GM12878 (cell line): Measurements from ENCODE around the gene ALDH1L1. TPM values are rescaled to one million over a fixed set of nuclear protein-coding genes. Genes with fewer than 3 reads are reported as not detected.

Source experiments
- ATAC-seq: fragments of 200-7000 bp; cut with Tn5 transposase; 3 replicates; pipeline ENCODE4 v1.9.1; 2020; ENCODE audit warnings: mild to moderate bottlenecking, moderate library complexity
- BruUV-seq: library from RNA; stranded (reverse); fragments of 400-500 nt; replicated peaks from 2 replicates; lab custom pipeline; 2021; lab: Mats Ljungman, UMichigan
- CTCF ChIA-PET: fragments of 300-600 bp; sonication (Branson Sonifier 250); formaldehyde crosslinking; extraction: SDS; loops from one replicate; lab custom pipeline; 2021; ENCODE audit warnings: inconsistent platforms; lab: Yijun Ruan, JAX
- POLR2A ChIA-PET: fragments of 350-600 bp; formaldehyde crosslinking; extraction: SDS; loops from one replicate; lab custom pipeline; 2021; ENCODE audit warnings: inconsistent platforms; lab: Charles Lee
- RAD21 ChIA-PET: fragments of 300-600 bp; sonication (Branson Sonifier 250); formaldehyde crosslinking; loops from one replicate; lab custom pipeline; 2023; ENCODE audit warnings: antibody characterized with exemption; ENCODE audit not compliant: unreplicated experiment; lab: Charles Lee
- SMC1A ChIA-PET: fragments of 300-600 bp; sonication (Branson Sonifier 250); formaldehyde crosslinking; loops from one replicate; lab custom pipeline; 2023; ENCODE audit not compliant: unreplicated experiment, uncharacterized antibody; lab: Charles Lee
- DNase-seq: peaks from one replicate; pipeline ENCODE4 v3.0.0-alpha.2; 2011; ENCODE audit warnings: low read depth, low spot score
- FAIRE-seq: peaks from 3 replicates; lab custom pipeline; 2011; peaks lifted over from hg19 to GRCh38; lab: Jason Lieb, UNC
- H2AFZ ChIP-seq: 2 replicates; pipeline ENCODE4 v1.6.0; 2011; ENCODE audit warnings: low read depth, low read length, control low read depth; ENCODE audit not compliant: control insufficient read depth
- H3K27ac ChIP-seq: 2 replicates; pipeline ENCODE4 v1.5.1; 2011; ENCODE audit warnings: control low read depth; ENCODE audit not compliant: control insufficient read depth, insufficient read depth
- H3K27me3 ChIP-seq, 2 experiments: replicated peaks in 1 of 2; 2 replicates each; pipeline versions ENCODE4 v1.6.0 to v1.6.1; 2011; ENCODE audit warnings: low read length in 1 of 2; ENCODE audit not compliant: control insufficient read depth in 2 of 2, insufficient read depth in 2 of 2
- H3K36me3 ChIP-seq, 2 experiments: 2 replicates each; pipeline ENCODE4 v1.5.1; 2011; ENCODE audit warnings: low read length in 1 of 2; ENCODE audit not compliant: control insufficient read depth in 2 of 2, insufficient read depth in 2 of 2
- H3K4me1 ChIP-seq: 2 replicates; pipeline ENCODE4 v1.6.1; 2011; ENCODE audit warnings: mild to moderate bottlenecking, low read length, moderate library complexity, mixed read lengths; ENCODE audit not compliant: control insufficient read depth, insufficient read depth
- H3K4me2 ChIP-seq: 2 replicates; pipeline ENCODE4 v1.6.0; 2011; ENCODE audit warnings: control low read depth; ENCODE audit not compliant: control insufficient read depth, insufficient read depth
- H3K4me3 ChIP-seq: fragments of 200-600 bp; sonication (generic); 2 replicates; pipeline ENCODE4 v1.5.1; 2016
- H3K79me2 ChIP-seq: 2 replicates; pipeline ENCODE4 v1.6.0; 2011; ENCODE audit warnings: low read length; ENCODE audit not compliant: control insufficient read depth, insufficient read depth
- H3K9ac ChIP-seq: 2 replicates; pipeline ENCODE4 v1.8.0; 2011; ENCODE audit warnings: low read length, control low read depth, mixed read lengths; ENCODE audit not compliant: control insufficient read depth, insufficient read depth
- H3K9me3 ChIP-seq: replicated peaks from 3 replicates; pipeline ENCODE4 v1.5.1; 2011; ENCODE audit warnings: mild to moderate bottlenecking, low read length; ENCODE audit not compliant: control insufficient read depth, insufficient read depth
- H4K20me1 ChIP-seq: 2 replicates; pipeline ENCODE4 v1.6.0; 2011; ENCODE audit not compliant: control insufficient read depth, insufficient read depth
- CHD1 ChIP-seq: IDR thresholded peaks from 2 replicates; pipeline ENCODE4 v1.6.1; 2012; ENCODE audit warnings: low read depth, low read length, improper control_type of control experiment
- IRF4 ChIP-seq: IDR thresholded peaks from 2 replicates; pipeline ENCODE4 v1.6.1; 2011; ENCODE audit warnings: low read depth, low read length
- KLF5 ChIP-seq: fragments of 450-650 bp; IDR thresholded peaks from 2 replicates; pipeline ENCODE4 v1.6.1; 2014; ENCODE audit warnings: mild to moderate bottlenecking; ENCODE audit not compliant: partially characterized antibody
- MEF2A ChIP-seq: IDR thresholded peaks from 2 replicates; pipeline ENCODE4 v1.6.1; 2011; ENCODE audit warnings: low read depth, mild to moderate bottlenecking, low read length, moderate library complexity; ENCODE audit not compliant: insufficient read depth
- MXI1 ChIP-seq: fragments of 150-350 bp; IDR thresholded peaks from 2 replicates; pipeline ENCODE4 v1.6.1; 2011; ENCODE audit warnings: low read depth, mild to moderate bottlenecking, inconsistent platforms, low read length, improper control_type of control experiment
- NBN ChIP-seq: fragments of 450-650 bp; IDR thresholded peaks from 2 replicates; pipeline ENCODE4 v1.6.1; 2016
- NFXL1 ChIP-seq: fragments of 450-650 bp; IDR thresholded peaks from 2 replicates; pipeline ENCODE4 v1.6.1; 2017; ENCODE audit warnings: antibody characterized with exemption, mild to moderate bottlenecking, borderline replicate concordance
- NFYA ChIP-seq: IDR thresholded peaks from 2 replicates; pipeline ENCODE4 v1.6.1; 2011; ENCODE audit warnings: low read depth, mild to moderate bottlenecking, low read length, improper control_type of control experiment, borderline replicate concordance
- NFYB ChIP-seq: IDR thresholded peaks from 2 replicates; pipeline ENCODE4 v1.6.1; 2011; ENCODE audit warnings: low read depth, mild to moderate bottlenecking, low read length, improper control_type of control experiment, moderate library complexity; ENCODE audit not compliant: insufficient read depth
- PML ChIP-seq: IDR thresholded peaks from 2 replicates; pipeline ENCODE4 v1.6.1; 2012; ENCODE audit warnings: low read length, inconsistent platforms
- POLR2A ChIP-seq: IDR thresholded peaks from 2 replicates; pipeline ENCODE4 v1.6.1; 2011; ENCODE audit warnings: low read depth, mild to moderate bottlenecking, low read length
- RAD21 ChIP-seq: IDR thresholded peaks from 2 replicates; pipeline ENCODE4 v1.6.1; 2011; ENCODE audit warnings: mild to moderate bottlenecking, low read depth, low read length, moderate library complexity; ENCODE audit not compliant: insufficient read depth
- SIX5 ChIP-seq: IDR thresholded peaks from 2 replicates; pipeline ENCODE4 v1.6.1; 2011; ENCODE audit warnings: mild to moderate bottlenecking, low read depth, low read length, moderate library complexity; ENCODE audit not compliant: severe bottlenecking
- STAT3 ChIP-seq: IDR thresholded peaks from 2 replicates; pipeline ENCODE4 v1.6.1; 2011; ENCODE audit warnings: low read depth, low read length, improper control_type of control experiment
- YBX1 ChIP-seq: fragments of 450-650 bp; IDR thresholded peaks from 2 replicates; pipeline ENCODE4 v1.6.1; 2016; ENCODE audit warnings: antibody characterized with exemption
- WGBS: methylation state at CpG from one replicate; pipeline ENCODE4 v1.1.6; 2016; ENCODE audit warnings: low lambda C conversion rate; ENCODE audit not compliant: insufficient replicate concordance, insufficient coverage; ENCODE audit errors: missing lambda C conversion rate; 5-methylcytosine and 5-hydroxymethylcytosine counted together
- in situ Hi-C: fragments of 300-500 bp; cut with MboI; formaldehyde crosslinking; loops from 9 replicates; pipeline ENCODE4 v1.14.3; 2018; ENCODE audit warnings: mixed read lengths
- intact Hi-C: fragments of 100-400 bp; cut with micrococcal nuclease; formaldehyde crosslinking; loops from one replicate; pipeline ENCODE4 v1.14.2; 2022; ENCODE audit not compliant: unreplicated experiment
- polyA plus RNA-seq, 11 experiments: library from polyadenylated mRNA; depleted of rRNA in 4 of 11; unstranded in 6 of 11; stranded (reverse) in 5 of 11; fragments of >200 nt; fragmentation: Nextera tagmentation in 4 of 11; fragmentation: Illumina TruSeq in 1 of 11; extraction: Ambion mirVana in 4 of 11; extraction: Trizol in 1 of 11; gene quantifications; 1 replicate in 1 of 11; 2 replicates in 10 of 11; pipeline versions ENCODE4 v1.2.1 to v1.2.3, GENCODE V29; 2011 to 2016; ENCODE audit warnings: inconsistent platforms in 2 of 11, missing spikeins in 2 of 11, low read depth in 1 of 11
- total RNA-seq, 4 experiments: library from RNA; depleted of rRNA in 3 of 4; stranded (reverse); fragments of >200 nt in 3 of 4; fragmentation: Illumina TruSeq in 1 of 4; extraction: Trizol in 1 of 4; gene quantifications; 2 replicates each; pipeline versions ENCODE4 v1.2.1 to v1.2.3, GENCODE V29; 2013 to 2021
- TF ChIP-seq, protein P1 (sequence below): IDR thresholded peaks from 2 replicates; pipeline ENCODE4 v1.6.1; 2011; ENCODE audit warnings: borderline replicate concordance, low read depth, mild to moderate bottlenecking, moderate library complexity, mixed read lengths, low read length; ENCODE audit not compliant: insufficient read depth; ENCODE audit errors: extremely low read length
- TF ChIP-seq, protein P2 (sequence below): fragments of 450-650 bp; IDR thresholded peaks from 2 replicates; pipeline ENCODE4 v1.6.1; 2017; ENCODE audit warnings: mild to moderate bottlenecking, moderate library complexity
- TF ChIP-seq, protein P3 (sequence below): fragments of 450-650 bp; formaldehyde crosslinking; IDR thresholded peaks from 2 replicates; pipeline ENCODE4 v1.4.0; 2022; ENCODE audit warnings: mild to moderate bottlenecking, moderate library complexity

Gene ALDH1L1
- total and polyA plus RNA-seq, 10 of the 15 experiments (the other 5 are each of a cell fraction or from before 2014, with no cell fraction given) = 0.04 to 18.2 (median 0.45) TPM

DNA sequence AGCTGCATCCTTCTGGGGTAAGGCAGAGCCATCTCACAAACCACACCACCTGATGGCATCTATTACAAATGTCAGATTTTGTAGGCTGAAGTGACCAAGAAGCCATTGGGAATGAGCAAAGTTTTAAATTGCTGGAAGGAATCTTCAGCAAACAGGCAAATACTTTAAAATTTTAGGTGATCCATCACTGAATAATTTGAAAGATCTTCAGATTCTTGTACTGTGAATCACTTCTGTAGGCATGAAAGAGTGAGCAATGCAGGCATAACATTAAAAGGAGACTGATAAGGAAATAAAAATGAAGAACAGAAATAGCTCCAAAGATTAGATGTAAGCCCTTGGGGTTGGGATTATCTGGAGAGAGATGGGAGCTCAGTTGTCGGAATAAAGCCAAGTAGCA is 36.0 kb upstream of the ALDH1L1 start:
- H3K9me3 ChIP-seq = no peaks in the 10 kb centered on the region
- H3K27ac ChIP-seq = no peak overlapping the region
- no peak overlapping the region for H3K9ac ChIP-seq
- no peak overlapping the region for H3K4me3 ChIP-seq
- SMC1A ChIA-PET = interaction anchor here (1.1 kb wide), 1 partner anchor 11 kb away, joined by 3 read pairs; no protein-coding TSS in a partner anchor
- H3K4me1 ChIP-seq = no peaks in the 10 kb centered on the region
- POLR2A ChIA-PET = no interaction called here
- no peaks in the 10 kb centered on the region for H4K20me1 ChIP-seq
- H3K79me2 ChIP-seq = no peaks in the 10 kb centered on the region
- RAD21 ChIA-PET = no interaction called here
- ATAC-seq (no peak), DNase-seq (no peak), FAIRE-seq (no peak)
- in situ Hi-C loops = no loop called here
- 94% methylated on average over 1 of the region's 1 CpG for WGBS
- no peak overlapping the region for H2AFZ ChIP-seq
- CTCF ChIA-PET = no interaction called here
- H3K36me3 ChIP-seq = no peaks in the 10 kb centered on the region
- H3K27me3 ChIP-seq = peaks cover 9 to 12% of the 10 kb centered on the region in 2 experiments
- no TSS peak for BruUV-seq
- H3K4me2 ChIP-seq = no peak overlapping the region
- intact Hi-C loops = no loop called here
- TF ChIP-seq PML (no peak), MXI1 (no peak), SIX5 (no peak), CHD1 (no peak), NFYB (no peak), NFXL1 (no peak), POLR2A (no peak), IRF4 (no peak), KLF5 (no peak), STAT3 (no peak), NBN (no peak), RAD21 (no peak), YBX1 (no peak), MEF2A (no peak), NFYA (no peak)
- TF ChIP-seq, protein P1, sequence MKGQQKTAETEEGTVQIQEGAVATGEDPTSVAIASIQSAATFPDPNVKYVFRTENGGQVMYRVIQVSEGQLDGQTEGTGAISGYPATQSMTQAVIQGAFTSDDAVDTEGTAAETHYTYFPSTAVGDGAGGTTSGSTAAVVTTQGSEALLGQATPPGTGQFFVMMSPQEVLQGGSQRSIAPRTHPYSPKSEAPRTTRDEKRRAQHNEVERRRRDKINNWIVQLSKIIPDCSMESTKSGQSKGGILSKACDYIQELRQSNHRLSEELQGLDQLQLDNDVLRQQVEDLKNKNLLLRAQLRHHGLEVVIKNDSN = no peak
- TF ChIP-seq, protein P2, sequence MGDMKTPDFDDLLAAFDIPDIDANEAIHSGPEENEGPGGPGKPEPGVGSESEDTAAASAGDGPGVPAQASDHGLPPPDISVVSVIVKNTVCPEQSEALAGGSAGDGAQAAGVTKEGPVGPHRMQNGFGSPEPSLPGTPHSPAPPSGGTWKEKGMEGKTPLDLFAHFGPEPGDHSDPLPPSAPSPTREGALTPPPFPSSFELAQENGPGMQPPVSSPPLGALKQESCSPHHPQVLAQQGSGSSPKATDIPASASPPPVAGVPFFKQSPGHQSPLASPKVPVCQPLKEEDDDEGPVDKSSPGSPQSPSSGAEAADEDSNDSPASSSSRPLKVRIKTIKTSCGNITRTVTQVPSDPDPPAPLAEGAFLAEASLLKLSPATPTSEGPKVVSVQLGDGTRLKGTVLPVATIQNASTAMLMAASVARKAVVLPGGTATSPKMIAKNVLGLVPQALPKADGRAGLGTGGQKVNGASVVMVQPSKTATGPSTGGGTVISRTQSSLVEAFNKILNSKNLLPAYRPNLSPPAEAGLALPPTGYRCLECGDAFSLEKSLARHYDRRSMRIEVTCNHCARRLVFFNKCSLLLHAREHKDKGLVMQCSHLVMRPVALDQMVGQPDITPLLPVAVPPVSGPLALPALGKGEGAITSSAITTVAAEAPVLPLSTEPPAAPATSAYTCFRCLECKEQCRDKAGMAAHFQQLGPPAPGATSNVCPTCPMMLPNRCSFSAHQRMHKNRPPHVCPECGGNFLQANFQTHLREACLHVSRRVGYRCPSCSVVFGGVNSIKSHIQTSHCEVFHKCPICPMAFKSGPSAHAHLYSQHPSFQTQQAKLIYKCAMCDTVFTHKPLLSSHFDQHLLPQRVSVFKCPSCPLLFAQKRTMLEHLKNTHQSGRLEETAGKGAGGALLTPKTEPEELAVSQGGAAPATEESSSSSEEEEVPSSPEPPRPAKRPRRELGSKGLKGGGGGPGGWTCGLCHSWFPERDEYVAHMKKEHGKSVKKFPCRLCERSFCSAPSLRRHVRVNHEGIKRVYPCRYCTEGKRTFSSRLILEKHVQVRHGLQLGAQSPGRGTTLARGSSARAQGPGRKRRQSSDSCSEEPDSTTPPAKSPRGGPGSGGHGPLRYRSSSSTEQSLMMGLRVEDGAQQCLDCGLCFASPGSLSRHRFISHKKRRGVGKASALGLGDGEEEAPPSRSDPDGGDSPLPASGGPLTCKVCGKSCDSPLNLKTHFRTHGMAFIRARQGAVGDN = no peak
- TF ChIP-seq, protein P3, sequence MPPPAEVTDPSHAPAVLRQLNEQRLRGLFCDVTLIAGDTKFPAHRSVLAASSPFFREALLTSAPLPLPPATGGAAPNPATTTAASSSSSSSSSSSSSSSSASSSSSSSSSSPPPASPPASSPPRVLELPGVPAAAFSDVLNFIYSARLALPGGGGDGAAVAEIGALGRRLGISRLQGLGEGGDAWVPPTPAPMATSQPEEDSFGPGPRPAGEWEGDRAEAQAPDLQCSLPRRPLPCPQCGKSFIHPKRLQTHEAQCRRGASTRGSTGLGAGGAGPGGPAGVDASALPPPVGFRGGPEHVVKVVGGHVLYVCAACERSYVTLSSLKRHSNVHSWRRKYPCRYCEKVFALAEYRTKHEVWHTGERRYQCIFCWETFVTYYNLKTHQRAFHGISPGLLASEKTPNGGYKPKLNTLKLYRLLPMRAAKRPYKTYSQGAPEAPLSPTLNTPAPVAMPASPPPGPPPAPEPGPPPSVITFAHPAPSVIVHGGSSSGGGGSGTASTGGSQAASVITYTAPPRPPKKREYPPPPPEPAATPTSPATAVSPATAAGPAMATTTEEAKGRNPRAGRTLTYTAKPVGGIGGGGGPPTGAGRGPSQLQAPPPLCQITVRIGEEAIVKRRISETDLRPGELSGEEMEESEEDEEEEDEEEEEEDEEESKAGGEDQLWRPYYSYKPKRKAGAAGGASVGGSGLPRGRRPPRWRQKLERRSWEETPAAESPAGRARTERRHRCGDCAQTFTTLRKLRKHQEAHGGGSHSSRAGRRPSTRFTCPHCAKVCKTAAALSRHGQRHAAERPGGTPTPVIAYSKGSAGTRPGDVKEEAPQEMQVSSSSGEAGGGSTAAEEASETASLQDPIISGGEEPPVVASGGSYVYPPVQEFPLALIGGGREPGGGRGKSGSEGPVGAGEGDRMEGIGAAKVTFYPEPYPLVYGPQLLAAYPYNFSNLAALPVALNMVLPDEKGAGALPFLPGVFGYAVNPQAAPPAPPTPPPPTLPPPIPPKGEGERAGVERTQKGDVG (CRISPR knock-in tag) = no peak
